ENCODE results near the gene FNDC5.
"Not testable (repeated sequence)": the region's sequence is repeated elsewhere in the genome, so short reads cannot be mapped to it uniquely, and the experiment has no call there.

GRCh38 chr1:32905588-32905987 is 34.9 kb upstream of the FNDC5 start:
- TF ChIP-seq, protein P1, sequence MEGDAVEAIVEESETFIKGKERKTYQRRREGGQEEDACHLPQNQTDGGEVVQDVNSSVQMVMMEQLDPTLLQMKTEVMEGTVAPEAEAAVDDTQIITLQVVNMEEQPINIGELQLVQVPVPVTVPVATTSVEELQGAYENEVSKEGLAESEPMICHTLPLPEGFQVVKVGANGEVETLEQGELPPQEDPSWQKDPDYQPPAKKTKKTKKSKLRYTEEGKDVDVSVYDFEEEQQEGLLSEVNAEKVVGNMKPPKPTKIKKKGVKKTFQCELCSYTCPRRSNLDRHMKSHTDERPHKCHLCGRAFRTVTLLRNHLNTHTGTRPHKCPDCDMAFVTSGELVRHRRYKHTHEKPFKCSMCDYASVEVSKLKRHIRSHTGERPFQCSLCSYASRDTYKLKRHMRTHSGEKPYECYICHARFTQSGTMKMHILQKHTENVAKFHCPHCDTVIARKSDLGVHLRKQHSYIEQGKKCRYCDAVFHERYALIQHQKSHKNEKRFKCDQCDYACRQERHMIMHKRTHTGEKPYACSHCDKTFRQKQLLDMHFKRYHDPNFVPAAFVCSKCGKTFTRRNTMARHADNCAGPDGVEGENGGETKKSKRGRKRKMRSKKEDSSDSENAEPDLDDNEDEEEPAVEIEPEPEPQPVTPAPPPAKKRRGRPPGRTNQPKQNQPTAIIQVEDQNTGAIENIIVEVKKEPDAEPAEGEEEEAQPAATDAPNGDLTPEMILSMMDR (conservative IDR thresholded peaks at IDR 0.05; ENCODE audit: low read length), result not testable (repeated sequence)
- not testable (repeated sequence) for TF ChIP-seq EZH2phosphoT487 (IDR thresholded peaks at IDR 0.05; ENCODE audit: borderline replicate concordance)

Data from Loucy (cell line).